ES-I3 (cell line): ENCODE measurements around the gene TOX3.

Experiments
- H3K36me3 ChIP-seq: 2 replicates; pipeline ENCODE4 v1.6.1; 2013; ENCODE audit warnings: mild to moderate bottlenecking, low read length, control low read depth, moderate library complexity; ENCODE audit not compliant: insufficient read depth
- H3K4me1 ChIP-seq: 2 replicates; pipeline ENCODE4 v1.6.1; 2013; ENCODE audit warnings: mild to moderate bottlenecking, control low read depth, low read length; ENCODE audit not compliant: insufficient read depth
- H3K9ac ChIP-seq: 2 replicates; pipeline ENCODE4 v1.6.1; 2013; ENCODE audit warnings: low read depth, mild to moderate bottlenecking, low read length, moderate library complexity
- H3K9me3 ChIP-seq: 2 replicates; pipeline ENCODE4 v1.6.1; 2013; ENCODE audit warnings: mild to moderate bottlenecking, low read length, moderate library complexity; ENCODE audit not compliant: control insufficient read depth, insufficient read depth

Gene TOX3

GRCh38 chr16:52498328-52499059 lies 48.4 kb downstream of the TOX3 start:
- Histone ChIP-seq H3K9ac (no peak overlapping the region), H3K4me1 (peaks cover 25% of the 10 kb centered on the region), H3K36me3 (no peaks in the 10 kb centered on the region), H3K9me3 (no peaks in the 10 kb centered on the region)

DNA sequence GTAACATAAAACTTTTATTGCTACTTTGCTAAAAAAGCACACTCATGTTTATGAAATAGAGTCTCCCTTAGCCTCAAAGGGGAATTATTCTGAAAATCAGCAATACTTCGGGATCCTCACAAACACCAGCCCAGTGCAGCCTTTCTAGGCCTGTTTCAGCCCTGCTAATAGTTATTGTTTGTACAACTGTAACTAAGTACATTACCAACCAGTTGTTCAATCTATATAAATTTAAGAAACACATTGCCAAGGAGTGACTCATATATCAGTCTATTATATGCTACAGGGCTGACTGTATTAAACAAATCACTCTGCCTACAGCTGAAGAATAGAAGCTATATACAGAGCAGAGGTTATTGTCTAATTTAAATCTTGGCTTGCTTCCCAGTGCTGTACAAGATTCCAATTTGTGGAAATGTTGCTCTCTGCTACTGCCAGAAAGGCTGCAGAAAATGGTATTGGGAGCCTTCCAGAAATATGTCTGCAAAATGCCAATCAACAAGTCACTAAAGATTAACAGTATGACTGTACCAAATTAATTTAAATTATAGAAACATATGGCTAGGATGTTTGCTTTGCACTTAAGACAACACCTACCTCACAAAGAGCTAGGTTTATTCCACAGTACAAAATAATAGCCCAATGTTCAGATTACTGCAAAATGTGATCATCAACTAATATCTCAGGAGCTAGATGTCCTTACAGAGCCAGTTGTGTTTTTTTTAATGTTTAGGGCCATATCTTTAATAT lies 49.7 kb downstream of the TOX3 start:
- Histone ChIP-seq H3K9me3 (no peaks in the 10 kb centered on the region), H3K9ac (no peak overlapping the region), H3K4me1 (peaks cover 24% of the 10 kb centered on the region), H3K36me3 (no peaks in the 10 kb centered on the region)

DNA sequence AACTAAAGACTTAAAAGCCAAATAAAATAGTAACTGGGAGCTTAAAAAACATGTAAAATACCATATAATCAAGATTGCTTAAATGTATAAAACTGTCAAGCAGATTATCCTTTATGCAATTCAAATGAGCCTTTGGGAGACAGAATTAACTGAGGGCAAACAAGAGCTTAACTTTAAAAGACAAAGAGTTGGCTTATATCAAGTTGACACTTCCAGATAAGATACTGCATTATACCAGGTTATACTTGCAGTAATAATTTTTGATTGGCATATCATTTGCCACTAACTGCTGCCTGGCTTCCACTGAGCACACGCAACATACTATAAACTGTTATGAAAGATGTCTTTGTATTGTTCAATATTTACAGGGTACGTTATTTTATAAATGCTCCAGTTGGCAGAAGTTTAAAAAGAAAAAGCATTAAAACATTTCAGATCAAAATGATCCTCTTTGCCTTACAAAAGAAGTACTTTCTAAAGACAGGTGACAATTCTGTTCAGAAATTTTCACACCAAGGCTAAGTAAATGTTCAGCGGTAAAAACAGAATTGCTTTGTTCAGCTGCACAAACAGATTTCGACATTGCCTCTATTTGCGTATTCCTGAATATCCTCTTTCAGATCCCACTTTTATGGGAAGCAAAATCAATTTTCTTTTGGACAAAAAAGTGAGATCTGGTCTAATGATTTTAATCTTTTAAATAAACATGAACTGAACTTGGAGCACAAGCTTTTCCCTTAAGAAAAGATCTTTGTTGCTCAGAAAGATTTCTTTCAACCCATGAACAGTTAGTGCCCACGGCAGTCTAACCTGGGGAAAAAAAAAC lies 50.7 kb downstream of the TOX3 start:
- no peaks in the 10 kb centered on the region for H3K9me3 ChIP-seq
- H3K4me1 ChIP-seq, result peaks cover 17% of the 10 kb centered on the region; the same call in 1 of the 2 replicates
- no peak overlapping the region for H3K9ac ChIP-seq
- H3K36me3 ChIP-seq, result no peaks in the 10 kb centered on the region

DNA sequence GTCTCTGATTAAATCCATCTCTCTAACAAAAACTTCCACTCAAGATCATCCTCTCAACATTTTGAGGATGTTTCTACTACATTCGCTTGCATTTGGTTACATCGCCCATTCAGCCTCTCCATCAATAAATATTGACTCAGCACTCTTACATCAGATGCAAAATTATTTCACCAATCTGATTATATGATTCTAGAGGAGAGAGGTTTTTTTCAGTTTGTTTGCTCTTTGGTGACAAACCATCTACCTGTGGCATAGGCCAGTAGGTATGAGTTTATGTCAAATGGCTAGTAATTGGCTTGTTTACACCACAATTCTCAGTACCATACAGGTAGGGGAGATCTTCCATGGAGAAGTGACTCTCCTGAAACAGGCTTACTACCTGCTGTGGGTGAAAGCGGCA lies 52.3 kb downstream of the TOX3 start:
- no peak overlapping the region for H3K9ac ChIP-seq

GRCh38 chr16:52494145-52494544 lies 52.8 kb downstream of the TOX3 start:
- Histone ChIP-seq H3K9me3 (no peaks in the 10 kb centered on the region), H3K36me3 (no peaks in the 10 kb centered on the region), H3K9ac (no peak overlapping the region), H3K4me1 (peaks cover 9% of the 10 kb centered on the region; the same call in 1 of the 2 replicates)

More for the DNA sequence above, 52.3 kb downstream of the TOX3 start:
- Histone ChIP-seq H3K36me3 (no peaks in the 10 kb centered on the region), H3K9me3 (no peaks in the 10 kb centered on the region), H3K4me1 (peaks cover 14% of the 10 kb centered on the region; the same call in 1 of the 2 replicates)

DNA sequence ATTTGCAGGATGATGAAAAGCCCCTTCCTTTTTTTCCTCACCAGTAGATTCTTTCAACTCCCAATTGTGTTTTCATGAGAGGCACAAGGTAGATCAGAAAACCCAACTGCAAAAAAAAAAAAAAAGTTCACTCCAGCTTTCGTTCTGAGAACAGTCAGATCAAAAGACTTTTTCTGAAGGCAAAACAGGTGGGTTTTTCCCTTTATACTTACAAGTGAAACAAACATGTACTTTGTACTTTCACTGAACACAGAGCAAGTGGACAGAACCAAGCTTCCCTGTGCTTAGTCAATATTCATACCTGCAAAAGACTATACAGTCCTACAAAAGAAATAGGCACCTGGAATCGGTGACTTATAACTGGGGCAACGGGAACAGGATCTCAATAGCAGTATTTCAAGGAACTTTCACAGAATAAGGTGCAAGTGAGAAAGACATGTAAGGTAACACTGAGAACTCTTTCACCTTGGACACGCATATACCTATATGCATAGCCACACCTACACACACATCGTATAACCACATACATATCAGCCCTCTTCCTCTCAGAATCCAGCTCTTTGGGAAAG lies 54.1 kb downstream of the TOX3 start:
- Histone ChIP-seq H3K36me3 (no peaks in the 10 kb centered on the region), H3K9ac (no peak overlapping the region), H3K9me3 (no peaks in the 10 kb centered on the region), H3K4me1 (no peaks in the 10 kb centered on the region; the same call in 1 of the 2 replicates)

GRCh38 chr16:52491216-52491615 lies 55.7 kb downstream of the TOX3 start:
- no peaks in the 10 kb centered on the region for H3K36me3 ChIP-seq
- no peak overlapping the region for H3K9ac ChIP-seq
- no peaks in the 10 kb centered on the region; the same call in 1 of the 2 replicates for H3K4me1 ChIP-seq
- no peaks in the 10 kb centered on the region for H3K9me3 ChIP-seq

DNA sequence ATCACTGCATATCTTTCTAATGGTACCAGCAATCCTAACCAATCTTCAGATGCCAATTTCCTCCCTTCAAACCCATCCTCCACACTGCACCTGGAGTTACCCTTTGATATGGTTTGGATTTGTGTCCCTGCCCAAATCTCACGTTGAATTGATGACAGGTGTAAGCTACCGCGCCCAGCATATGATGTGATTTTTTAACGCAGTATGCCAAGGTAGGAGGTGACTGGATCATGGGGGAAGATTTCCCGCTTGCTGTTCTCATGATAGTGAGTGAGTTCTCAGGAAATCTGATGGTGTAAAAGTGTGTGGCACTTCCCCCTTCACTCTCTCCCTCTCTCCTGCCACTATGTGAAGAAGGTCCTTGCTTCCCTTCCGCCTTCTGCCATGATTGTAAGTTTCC lies 57.0 kb downstream of the TOX3 start:
- Histone ChIP-seq H3K36me3 (no peaks in the 10 kb centered on the region), H3K4me1 (no peaks in the 10 kb centered on the region; the same call in 1 of the 2 replicates), H3K9ac (no peak overlapping the region), H3K9me3 (no peaks in the 10 kb centered on the region)

- no peaks in the 10 kb centered on the region for H3K36me3 ChIP-seq
- no peaks in the 10 kb centered on the region for H3K9me3 ChIP-seq
- no peak overlapping the region for H3K9ac ChIP-seq
- H3K4me1 ChIP-seq, result no peaks in the 10 kb centered on the region; the same call in 1 of the 2 replicates
Measured at GRCh38 chr16:52488837-52489289, 58.1 kb downstream of the TOX3 start.

GRCh38 chr16:52487849-52488457 lies 59.0 kb downstream of the TOX3 start:
- H3K9me3 ChIP-seq, result no peaks in the 10 kb centered on the region
- H3K9ac ChIP-seq, result no peak overlapping the region
- no peaks in the 10 kb centered on the region for H3K36me3 ChIP-seq
- H3K4me1 ChIP-seq, result no peaks in the 10 kb centered on the region

DNA sequence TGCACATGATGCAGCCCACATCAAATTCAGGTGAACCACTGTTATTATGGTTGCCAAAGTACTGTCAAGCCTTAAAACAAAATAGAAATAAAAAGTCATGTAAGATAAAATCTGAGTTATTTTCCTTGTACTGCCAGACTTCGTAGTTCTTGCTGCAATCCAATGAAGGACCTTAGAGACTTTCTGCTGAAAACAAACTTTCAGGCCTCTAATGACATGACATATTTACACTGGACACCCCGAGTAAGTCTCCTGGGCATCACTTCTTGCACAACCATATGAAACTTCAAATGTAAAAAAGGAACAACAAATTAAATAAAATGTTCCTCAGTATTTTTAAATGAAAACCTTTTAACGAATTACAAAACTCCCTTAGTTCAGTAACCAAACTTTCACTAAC lies 66.7 kb downstream of the TOX3 start:
- H3K36me3 ChIP-seq, result no peaks in the 10 kb centered on the region
- H3K9me3 ChIP-seq, result no peaks in the 10 kb centered on the region
- H3K4me1 ChIP-seq, result peaks cover 4% of the 10 kb centered on the region; the same call in 1 of the 2 replicates
- no peak overlapping the region for H3K9ac ChIP-seq

DNA sequence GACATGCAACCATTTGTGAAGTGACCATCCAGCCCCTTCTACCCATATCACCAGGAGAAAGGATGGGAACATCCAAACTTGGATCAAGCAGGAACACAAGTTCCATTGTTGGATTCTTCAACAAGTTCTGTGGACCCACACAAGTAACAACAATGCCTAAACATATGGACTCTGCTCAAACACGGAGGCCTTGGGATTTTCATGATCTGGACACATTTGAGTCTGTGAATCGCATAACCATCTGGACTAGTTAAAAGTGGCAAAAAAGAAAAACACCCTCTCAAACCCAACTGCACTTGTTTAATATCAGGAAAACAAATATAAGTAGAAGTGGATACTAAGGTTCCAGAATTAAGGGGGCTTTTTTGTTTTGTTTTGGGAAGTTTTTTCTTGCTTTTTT lies 70.8 kb downstream of the TOX3 start:
- Histone ChIP-seq H3K9ac (no peak overlapping the region), H3K36me3 (no peaks in the 10 kb centered on the region), H3K9me3 (no peaks in the 10 kb centered on the region), H3K4me1 (peaks cover 4% of the 10 kb centered on the region; the same call in 1 of the 2 replicates)

GRCh38 chr16:52474679-52475078 lies 72.3 kb downstream of the TOX3 start:
- H3K9me3 ChIP-seq, result no peaks in the 10 kb centered on the region
- peaks cover 14% of the 10 kb centered on the region for H3K4me1 ChIP-seq
- no peak overlapping the region for H3K9ac ChIP-seq
- no peaks in the 10 kb centered on the region for H3K36me3 ChIP-seq

GRCh38 chr16:52473096-52473495 lies 73.8 kb downstream of the TOX3 start:
- Histone ChIP-seq H3K36me3 (no peaks in the 10 kb centered on the region), H3K9ac (no peak overlapping the region), H3K9me3 (no peaks in the 10 kb centered on the region), H3K4me1 (peaks cover 30% of the 10 kb centered on the region)
